ENCODE results near the gene TBC1D9. TPM values are rescaled to one million over a fixed set of nuclear protein-coding genes. Genes with fewer than 3 reads are reported as not detected.

TBC1D9 gene
- total and polyA plus RNA-seq, 10 of the 15 experiments (the other 5 are each of a cell fraction or from before 2014, with no cell fraction given): 0.87 to 14.9 (median 7.1) TPM

- DNase-seq (ENCODE audit: low read depth, low spot score) (no peak), ATAC-seq (no peak), FAIRE-seq (no peak)
- RAD21 ChIA-PET (ENCODE audit: unreplicated experiment): no interaction called here
- Histone ChIP-seq H3K9ac (ENCODE audit: control insufficient read depth, insufficient read depth, low read length) (no peak overlapping the region), H3K4me2 (ENCODE audit: control insufficient read depth, insufficient read depth) (no peak overlapping the region), H3K4me3 (no peak overlapping the region), H3K27ac (ENCODE audit: control insufficient read depth, insufficient read depth) (no peak overlapping the region), H3K27me3 (replicated peaks in 1 of 2; ENCODE audit: control insufficient read depth in 2 of 2, insufficient read depth in 2 of 2, low read length in 1 of 2) (no peaks in the 10 kb centered on the region), H2AFZ (ENCODE audit: control insufficient read depth, low read depth, low read length) (no peak overlapping the region), H3K36me3 (ENCODE audit: control insufficient read depth in 2 of 2, insufficient read depth in 2 of 2, low read length in 1 of 2) (no peaks in the 10 kb centered on the region; a peak in 2 of 4 replicates), H4K20me1 (ENCODE audit: control insufficient read depth, insufficient read depth) (no peaks in the 10 kb centered on the region), H3K79me2 (ENCODE audit: control insufficient read depth, insufficient read depth, low read length) (no peaks in the 10 kb centered on the region), H3K4me1 (ENCODE audit: control insufficient read depth, insufficient read depth, low read length) (no peaks in the 10 kb centered on the region), H3K9me3 (replicated peaks; ENCODE audit: control insufficient read depth, insufficient read depth, low read length) (no peaks in the 10 kb centered on the region)
- POLR2A ChIA-PET: no interaction called here
- intact Hi-C loops (cut with micrococcal nuclease; ENCODE audit: unreplicated experiment) (no loop called here), in situ Hi-C loops (cut with MboI) (no loop called here)
- no TSS peak for BruUV-seq (replicated peaks)
- no peak for TF ChIP-seq MYC (IDR thresholded peaks at IDR 0.05; ENCODE audit: insufficient read depth, insufficient read length, insufficient replicate concordance, low read length, severe bottlenecking)
- 32% methylated on average over 1 of the region's 1 CpG for WGBS (ENCODE audit: insufficient coverage, insufficient replicate concordance, low lambda C conversion rate, missing lambda C conversion rate)
- CTCF ChIA-PET: no interaction called here
- SMC1A ChIA-PET (ENCODE audit: uncharacterized antibody, unreplicated experiment): no interaction called here
Measured at GRCh38 chr4:140693562-140693961, 62.6 kb downstream of the TBC1D9 start.

DNA sequence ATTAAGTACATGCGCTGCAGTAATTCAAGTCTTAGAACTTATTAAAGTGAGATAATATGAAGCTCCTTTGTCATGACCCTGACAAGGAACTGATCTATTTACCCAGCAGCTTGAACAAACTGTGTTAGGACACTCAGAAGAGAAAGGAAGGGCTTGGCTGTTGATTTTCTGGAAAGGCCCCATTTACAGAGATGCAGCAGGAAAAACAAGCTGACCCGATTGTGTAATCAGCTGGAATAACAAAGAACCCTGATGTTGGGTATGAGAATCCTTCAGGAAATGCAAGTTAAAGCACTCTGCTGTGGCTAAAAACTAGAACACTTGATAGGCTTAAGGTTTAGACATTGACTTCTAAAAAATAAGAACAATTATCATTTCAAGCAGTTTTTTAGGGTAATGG is 64.8 kb downstream of the TBC1D9 start:
- Histone ChIP-seq H3K79me2 (ENCODE audit: control insufficient read depth, insufficient read depth, low read length) (no peaks in the 10 kb centered on the region), H3K9ac (ENCODE audit: control insufficient read depth, insufficient read depth, low read length) (no peak overlapping the region), H3K27ac (ENCODE audit: control insufficient read depth, insufficient read depth) (no peak overlapping the region), H2AFZ (ENCODE audit: control insufficient read depth, low read depth, low read length) (no peak overlapping the region), H3K4me3 (no peak overlapping the region), H3K9me3 (replicated peaks; ENCODE audit: control insufficient read depth, insufficient read depth, low read length) (no peaks in the 10 kb centered on the region), H3K4me1 (ENCODE audit: control insufficient read depth, insufficient read depth, low read length) (no peaks in the 10 kb centered on the region), H3K27me3 (replicated peaks in 1 of 2; ENCODE audit: control insufficient read depth in 2 of 2, insufficient read depth in 2 of 2, low read length in 1 of 2) (no peaks in the 10 kb centered on the region), H3K4me2 (ENCODE audit: control insufficient read depth, insufficient read depth) (no peak overlapping the region), H3K36me3 (ENCODE audit: control insufficient read depth in 2 of 2, insufficient read depth in 2 of 2, low read length in 1 of 2) (no peaks in the 10 kb centered on the region; a peak in 1 of 4 replicates), H4K20me1 (ENCODE audit: control insufficient read depth, insufficient read depth) (no peaks in the 10 kb centered on the region)
- intact Hi-C loops (cut with micrococcal nuclease; ENCODE audit: unreplicated experiment): no loop called here
- ChIA-PET SMC1A (ENCODE audit: uncharacterized antibody, unreplicated experiment) (no interaction called here), CTCF (no interaction called here), POLR2A (no interaction called here), RAD21 (ENCODE audit: unreplicated experiment) (no interaction called here)
- 72% methylated on average over 2 of the region's 2 CpGs for WGBS (ENCODE audit: insufficient coverage, insufficient replicate concordance, low lambda C conversion rate, missing lambda C conversion rate)
- in situ Hi-C loops (cut with MboI): no loop called here
- no peak for ATAC-seq
- no TSS peak for BruUV-seq (replicated peaks)
- FAIRE-seq: no peak
- no peak for DNase-seq (ENCODE audit: low read depth, low spot score)
- TF ChIP-seq NR2C2 (IDR thresholded peaks at IDR 0.05; ENCODE audit: borderline replicate concordance, control insufficient read depth, insufficient read length, low read depth): no peak
- no peak for TF ChIP-seq KDM1A (IDR thresholded peaks at IDR 0.05; ENCODE audit: borderline replicate concordance)
- no peak for TF ChIP-seq SMC3 (IDR thresholded peaks at IDR 0.05; ENCODE audit: borderline replicate concordance, low read length)
- TF ChIP-seq USF1 (IDR thresholded peaks at IDR 0.05; ENCODE audit: borderline replicate concordance, extremely low read length, insufficient read depth, low read depth, low read length): no peak
- no peak for TF ChIP-seq RFX5 (IDR thresholded peaks at IDR 0.05; ENCODE audit: low read depth, low read length)
- TF ChIP-seq RELA (IDR thresholded peaks at IDR 0.05; ENCODE audit: borderline replicate concordance, partially characterized antibody): no peak
- no peak for TF ChIP-seq SP1 (IDR thresholded peaks at IDR 0.05; ENCODE audit: low read depth, low read length)
- TF ChIP-seq, protein P1, sequence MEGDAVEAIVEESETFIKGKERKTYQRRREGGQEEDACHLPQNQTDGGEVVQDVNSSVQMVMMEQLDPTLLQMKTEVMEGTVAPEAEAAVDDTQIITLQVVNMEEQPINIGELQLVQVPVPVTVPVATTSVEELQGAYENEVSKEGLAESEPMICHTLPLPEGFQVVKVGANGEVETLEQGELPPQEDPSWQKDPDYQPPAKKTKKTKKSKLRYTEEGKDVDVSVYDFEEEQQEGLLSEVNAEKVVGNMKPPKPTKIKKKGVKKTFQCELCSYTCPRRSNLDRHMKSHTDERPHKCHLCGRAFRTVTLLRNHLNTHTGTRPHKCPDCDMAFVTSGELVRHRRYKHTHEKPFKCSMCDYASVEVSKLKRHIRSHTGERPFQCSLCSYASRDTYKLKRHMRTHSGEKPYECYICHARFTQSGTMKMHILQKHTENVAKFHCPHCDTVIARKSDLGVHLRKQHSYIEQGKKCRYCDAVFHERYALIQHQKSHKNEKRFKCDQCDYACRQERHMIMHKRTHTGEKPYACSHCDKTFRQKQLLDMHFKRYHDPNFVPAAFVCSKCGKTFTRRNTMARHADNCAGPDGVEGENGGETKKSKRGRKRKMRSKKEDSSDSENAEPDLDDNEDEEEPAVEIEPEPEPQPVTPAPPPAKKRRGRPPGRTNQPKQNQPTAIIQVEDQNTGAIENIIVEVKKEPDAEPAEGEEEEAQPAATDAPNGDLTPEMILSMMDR (IDR thresholded peaks at IDR 0.05 in 2 of 3, conservative IDR thresholded peaks at IDR 0.05 in 1 of 3; ENCODE audit: control insufficient read depth in 2 of 3, extremely low read depth in 1 of 3, insufficient read depth in 1 of 3, low read depth in 3 of 3, low read length in 3 of 3): no peak
- TF ChIP-seq BCL11A (IDR thresholded peaks at IDR 0.05; ENCODE audit: low read depth, low read length): no peak
- TF ChIP-seq, protein P2, sequence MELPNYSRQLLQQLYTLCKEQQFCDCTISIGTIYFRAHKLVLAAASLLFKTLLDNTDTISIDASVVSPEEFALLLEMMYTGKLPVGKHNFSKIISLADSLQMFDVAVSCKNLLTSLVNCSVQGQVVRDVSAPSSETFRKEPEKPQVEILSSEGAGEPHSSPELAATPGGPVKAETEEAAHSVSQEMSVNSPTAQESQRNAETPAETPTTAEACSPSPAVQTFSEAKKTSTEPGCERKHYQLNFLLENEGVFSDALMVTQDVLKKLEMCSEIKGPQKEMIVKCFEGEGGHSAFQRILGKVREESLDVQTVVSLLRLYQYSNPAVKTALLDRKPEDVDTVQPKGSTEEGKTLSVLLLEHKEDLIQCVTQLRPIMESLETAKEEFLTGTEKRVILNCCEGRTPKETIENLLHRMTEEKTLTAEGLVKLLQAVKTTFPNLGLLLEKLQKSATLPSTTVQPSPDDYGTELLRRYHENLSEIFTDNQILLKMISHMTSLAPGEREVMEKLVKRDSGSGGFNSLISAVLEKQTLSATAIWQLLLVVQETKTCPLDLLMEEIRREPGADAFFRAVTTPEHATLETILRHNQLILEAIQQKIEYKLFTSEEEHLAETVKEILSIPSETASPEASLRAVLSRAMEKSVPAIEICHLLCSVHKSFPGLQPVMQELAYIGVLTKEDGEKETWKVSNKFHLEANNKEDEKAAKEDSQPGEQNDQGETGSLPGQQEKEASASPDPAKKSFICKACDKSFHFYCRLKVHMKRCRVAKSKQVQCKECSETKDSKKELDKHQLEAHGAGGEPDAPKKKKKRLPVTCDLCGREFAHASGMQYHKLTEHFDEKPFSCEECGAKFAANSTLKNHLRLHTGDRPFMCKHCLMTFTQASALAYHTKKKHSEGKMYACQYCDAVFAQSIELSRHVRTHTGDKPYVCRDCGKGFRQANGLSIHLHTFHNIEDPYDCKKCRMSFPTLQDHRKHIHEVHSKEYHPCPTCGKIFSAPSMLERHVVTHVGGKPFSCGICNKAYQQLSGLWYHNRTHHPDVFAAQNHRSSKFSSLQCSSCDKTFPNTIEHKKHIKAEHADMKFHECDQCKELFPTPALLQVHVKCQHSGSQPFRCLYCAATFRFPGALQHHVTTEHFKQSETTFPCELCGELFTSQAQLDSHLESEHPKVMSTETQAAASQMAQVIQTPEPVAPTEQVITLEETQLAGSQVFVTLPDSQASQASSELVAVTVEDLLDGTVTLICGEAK (IDR thresholded peaks at IDR 0.05; ENCODE audit: borderline replicate concordance): no peak
